ENCODE data around the gene ARL5C.

Gene ARL5C

DNA sequence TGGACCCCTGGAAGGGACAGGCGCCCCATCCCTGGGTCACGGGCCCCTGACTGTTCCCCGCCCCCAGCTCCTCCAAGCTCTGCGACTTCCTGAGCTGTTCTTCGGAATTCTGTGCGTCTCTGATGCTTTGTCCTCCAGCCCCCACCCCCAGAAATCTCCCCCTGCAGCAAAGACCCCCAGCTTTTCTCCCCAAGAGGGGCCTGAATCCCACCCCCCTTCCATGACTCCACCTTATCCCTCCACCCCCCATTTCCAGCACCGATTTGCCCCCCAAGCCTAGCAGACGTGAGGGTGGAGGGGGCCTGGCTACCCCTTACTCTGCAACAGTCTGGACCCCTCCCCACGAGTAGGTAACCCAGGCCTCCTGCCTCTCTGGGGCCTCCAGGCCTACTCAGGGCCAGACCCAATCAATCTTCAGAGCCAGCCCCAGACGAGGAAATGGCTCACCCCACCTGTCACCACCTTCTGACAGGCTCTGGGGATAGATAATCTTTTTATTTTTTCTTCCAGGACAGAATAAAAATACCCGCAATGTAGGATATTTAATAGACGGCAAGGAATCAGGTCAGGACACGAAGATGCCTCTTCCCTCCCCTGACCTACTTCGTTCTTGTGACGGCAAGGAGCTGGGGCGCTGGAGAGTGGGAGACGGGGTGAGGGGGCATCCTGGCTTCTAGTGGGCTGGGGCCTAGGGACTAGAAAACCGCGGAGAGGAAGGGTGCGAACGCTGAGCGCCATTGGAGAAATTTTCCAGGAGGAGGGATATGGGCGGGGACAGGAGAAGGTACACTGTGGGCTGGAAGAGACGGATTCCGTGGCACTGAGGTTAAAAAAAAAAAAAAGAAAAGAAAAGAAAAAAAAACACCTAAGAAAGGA lies 13.8 kb downstream of the ARL5C start:
- Histone ChIP-seq H3K79me2 (ENCODE audit: insufficient read depth, low read length) (no peaks in the 10 kb centered on the region), H3K36me3 (ENCODE audit: low read length) (no peaks in the 10 kb centered on the region), H3K27ac (ENCODE audit: low read depth, low read length) (no peak overlapping the region), H3K9me2 (replicated peaks; ENCODE audit: insufficient read depth, low read length) (no peaks in the 10 kb centered on the region), H3K27me3 (ENCODE audit: low read length) (no peaks in the 10 kb centered on the region), H3K4me3 (ENCODE audit: insufficient read depth, low read length, poor library complexity, severe bottlenecking) (no peak overlapping the region), H3K9me3 (ENCODE audit: insufficient read depth, low read length) (no peaks in the 10 kb centered on the region), H2AFZ (ENCODE audit: low read depth, low read length, severe bottlenecking) (peak overlapping the region; percentile 42), H3K4me2 (ENCODE audit: low read depth, low read length, poor library complexity, severe bottlenecking) (peak overlapping the region; percentile 73), H3K9ac (ENCODE audit: low read length) (no peak overlapping the region), H4K20me1 (ENCODE audit: low read depth, low read length) (no peaks in the 10 kb centered on the region), H3F3A (ENCODE audit: insufficient read depth) (no peaks in the 10 kb centered on the region)
- TF ChIP-seq EZH2phosphoT487 (conservative IDR thresholded peaks at IDR 0.05; ENCODE audit: low read length) = no peak
- TF ChIP-seq, protein P1, sequence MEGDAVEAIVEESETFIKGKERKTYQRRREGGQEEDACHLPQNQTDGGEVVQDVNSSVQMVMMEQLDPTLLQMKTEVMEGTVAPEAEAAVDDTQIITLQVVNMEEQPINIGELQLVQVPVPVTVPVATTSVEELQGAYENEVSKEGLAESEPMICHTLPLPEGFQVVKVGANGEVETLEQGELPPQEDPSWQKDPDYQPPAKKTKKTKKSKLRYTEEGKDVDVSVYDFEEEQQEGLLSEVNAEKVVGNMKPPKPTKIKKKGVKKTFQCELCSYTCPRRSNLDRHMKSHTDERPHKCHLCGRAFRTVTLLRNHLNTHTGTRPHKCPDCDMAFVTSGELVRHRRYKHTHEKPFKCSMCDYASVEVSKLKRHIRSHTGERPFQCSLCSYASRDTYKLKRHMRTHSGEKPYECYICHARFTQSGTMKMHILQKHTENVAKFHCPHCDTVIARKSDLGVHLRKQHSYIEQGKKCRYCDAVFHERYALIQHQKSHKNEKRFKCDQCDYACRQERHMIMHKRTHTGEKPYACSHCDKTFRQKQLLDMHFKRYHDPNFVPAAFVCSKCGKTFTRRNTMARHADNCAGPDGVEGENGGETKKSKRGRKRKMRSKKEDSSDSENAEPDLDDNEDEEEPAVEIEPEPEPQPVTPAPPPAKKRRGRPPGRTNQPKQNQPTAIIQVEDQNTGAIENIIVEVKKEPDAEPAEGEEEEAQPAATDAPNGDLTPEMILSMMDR (IDR thresholded peaks at IDR 0.05; ENCODE audit: insufficient read depth, low read length, poor library complexity, severe bottlenecking) = no peak

DNA sequence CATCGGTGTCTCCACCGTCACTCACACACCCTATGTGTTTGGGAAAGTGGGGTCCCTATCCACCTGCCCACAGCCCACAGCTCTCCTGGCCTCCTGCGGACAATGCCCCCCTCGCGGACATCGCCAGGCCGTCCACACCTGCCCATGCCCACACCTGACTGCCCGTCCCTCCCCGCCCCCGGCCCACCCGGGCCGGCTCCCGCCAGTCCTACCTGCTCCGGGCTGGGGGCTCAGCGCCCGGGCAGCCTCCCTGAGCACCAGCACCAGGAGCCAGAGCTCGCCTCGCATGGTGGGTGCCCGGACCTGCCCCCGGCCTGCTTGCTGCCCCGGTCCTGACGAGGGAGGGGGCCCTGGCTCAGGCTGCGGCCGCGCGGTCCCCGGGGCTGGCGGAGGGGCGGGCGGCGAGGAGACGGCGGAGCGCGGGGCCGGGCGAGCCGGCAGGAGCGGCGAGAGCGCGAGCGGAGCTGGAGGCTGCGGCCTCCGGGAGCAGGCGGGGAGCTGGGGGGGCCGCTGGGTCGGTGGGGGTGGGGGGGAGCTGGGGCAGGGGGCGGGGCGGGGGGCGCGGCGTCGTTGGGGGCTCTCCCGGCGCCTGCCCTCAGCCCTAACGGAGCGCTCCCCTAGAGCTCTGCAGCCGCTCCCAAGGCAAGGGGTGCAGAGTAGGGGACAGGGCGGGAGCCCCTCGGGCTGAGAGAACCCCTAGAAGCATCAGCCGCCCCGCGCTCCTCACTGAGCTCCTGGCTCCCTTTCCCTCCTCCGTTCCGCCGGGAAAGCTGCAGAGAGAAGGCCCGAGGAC lies 14.6 kb downstream of the ARL5C start, which contains the start of gene PLXDC1:
Gene PLXDC1 (minus strand): TSS at position 488 of the 793 bp plus-strand sequence. CDS start 200 bp downstream, at position 288.
- TF ChIP-seq, protein P1 (IDR thresholded peaks at IDR 0.05; ENCODE audit: insufficient read depth, low read length, poor library complexity, severe bottlenecking) = no peak
- no peak for TF ChIP-seq EZH2phosphoT487 (conservative IDR thresholded peaks at IDR 0.05; ENCODE audit: low read length)
- Histone ChIP-seq H3F3A (ENCODE audit: insufficient read depth) (no peaks in the 10 kb centered on the region), H3K9me2 (replicated peaks; ENCODE audit: insufficient read depth, low read length) (no peaks in the 10 kb centered on the region), H3K36me3 (ENCODE audit: low read length) (no peaks in the 10 kb centered on the region), H3K27me3 (ENCODE audit: low read length) (no peaks in the 10 kb centered on the region), H2AFZ (ENCODE audit: low read depth, low read length, severe bottlenecking) (no peak within 1 kb of the TSS), H3K27ac (ENCODE audit: low read depth, low read length) (no peak within 1 kb of the TSS), H3K9ac (ENCODE audit: low read length) (no peak within 1 kb of the TSS), H3K4me3 (ENCODE audit: insufficient read depth, low read length, poor library complexity, severe bottlenecking) (no peak within 1 kb of the TSS), H3K9me3 (ENCODE audit: insufficient read depth, low read length) (no peaks in the 10 kb centered on the region), H3K79me2 (ENCODE audit: insufficient read depth, low read length) (no peaks in the 10 kb centered on the region), H4K20me1 (ENCODE audit: low read depth, low read length) (no peaks in the 10 kb centered on the region), H3K4me2 (ENCODE audit: low read depth, low read length, poor library complexity, severe bottlenecking) (peak within 1 kb of the TSS; percentile 73)

DNA sequence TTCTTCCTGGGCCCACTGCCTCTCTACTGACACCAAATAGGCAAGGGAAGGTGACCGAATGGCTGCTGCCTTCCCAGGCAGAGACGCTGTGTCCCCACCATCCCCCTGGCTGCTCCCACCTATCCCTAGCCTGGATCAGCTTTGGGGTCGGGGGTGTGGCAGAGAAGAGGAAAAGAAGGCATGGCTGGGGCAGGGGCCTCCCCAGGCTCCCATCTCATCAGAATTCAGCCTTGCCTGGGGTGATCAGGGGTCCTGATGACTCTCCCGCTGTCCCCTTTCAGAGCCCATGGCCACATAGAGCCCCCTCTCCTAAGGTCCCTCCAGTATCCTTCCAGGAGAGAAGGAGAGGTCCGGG lies 15.2 kb downstream of the ARL5C start:
- no peaks in the 10 kb centered on the region for H3F3A ChIP-seq (ENCODE audit: insufficient read depth)
- TF ChIP-seq, protein P1 (IDR thresholded peaks at IDR 0.05; ENCODE audit: insufficient read depth, low read length, poor library complexity, severe bottlenecking) = no peak
- TF ChIP-seq EZH2phosphoT487 (conservative IDR thresholded peaks at IDR 0.05; ENCODE audit: low read length) = no peak
- no peak overlapping the region for H3K27ac ChIP-seq (ENCODE audit: low read depth, low read length)
- no peaks in the 10 kb centered on the region for H3K9me2 ChIP-seq (replicated peaks; ENCODE audit: insufficient read depth, low read length)
- H3K9ac ChIP-seq (ENCODE audit: low read length) = no peak overlapping the region
- H3K79me2 ChIP-seq (ENCODE audit: insufficient read depth, low read length) = no peaks in the 10 kb centered on the region
- no peaks in the 10 kb centered on the region for H4K20me1 ChIP-seq (ENCODE audit: low read depth, low read length)
- H3K4me2 ChIP-seq (ENCODE audit: low read depth, low read length, poor library complexity, severe bottlenecking) = no peak overlapping the region
- H3K27me3 ChIP-seq (ENCODE audit: low read length) = no peaks in the 10 kb centered on the region
- H3K9me3 ChIP-seq (ENCODE audit: insufficient read depth, low read length) = no peaks in the 10 kb centered on the region
- no peak overlapping the region for H2AFZ ChIP-seq (ENCODE audit: low read depth, low read length, severe bottlenecking)
- H3K36me3 ChIP-seq (ENCODE audit: low read length) = no peaks in the 10 kb centered on the region
- H3K4me3 ChIP-seq (ENCODE audit: insufficient read depth, low read length, poor library complexity, severe bottlenecking) = no peak overlapping the region

All from SU-DHL-6 (cell line).